ENCODE results near the gene GNB1L.

The GNB1L gene

DNA sequence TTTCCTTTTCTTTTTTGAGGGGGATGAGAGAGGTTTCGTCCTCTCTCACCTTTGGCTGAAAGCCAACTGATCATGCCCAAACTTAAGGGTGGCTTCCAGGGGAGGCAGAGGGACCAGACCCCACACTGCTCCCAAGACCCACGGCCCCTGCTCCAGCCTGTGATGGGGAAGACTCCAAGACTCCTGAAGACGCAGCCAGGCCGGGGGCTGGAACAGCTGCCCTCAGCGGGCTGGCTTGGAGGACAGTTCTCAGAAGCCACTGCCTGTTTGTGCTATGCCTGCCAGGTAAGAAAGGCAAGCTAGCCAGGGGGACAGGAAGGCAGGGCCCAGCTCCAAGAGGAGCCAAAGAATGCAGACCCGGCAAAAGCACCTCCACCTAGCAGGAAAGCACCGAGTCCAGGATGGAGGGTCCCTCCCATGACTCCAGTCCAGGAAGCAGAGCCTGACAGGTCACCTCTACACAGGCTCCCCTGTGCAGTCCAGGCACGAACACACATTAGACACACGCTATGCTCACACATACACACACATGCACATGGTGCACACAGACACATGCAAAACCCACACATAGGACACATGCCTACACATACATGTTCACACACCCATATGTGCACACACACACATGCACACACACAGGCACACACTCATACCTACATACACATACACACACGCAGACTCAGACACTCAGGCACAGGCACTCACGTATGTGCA, 31.3 kb downstream of the GNB1L start:
- DNase-seq (ENCODE audit: low spot score) = no peak

DNA sequence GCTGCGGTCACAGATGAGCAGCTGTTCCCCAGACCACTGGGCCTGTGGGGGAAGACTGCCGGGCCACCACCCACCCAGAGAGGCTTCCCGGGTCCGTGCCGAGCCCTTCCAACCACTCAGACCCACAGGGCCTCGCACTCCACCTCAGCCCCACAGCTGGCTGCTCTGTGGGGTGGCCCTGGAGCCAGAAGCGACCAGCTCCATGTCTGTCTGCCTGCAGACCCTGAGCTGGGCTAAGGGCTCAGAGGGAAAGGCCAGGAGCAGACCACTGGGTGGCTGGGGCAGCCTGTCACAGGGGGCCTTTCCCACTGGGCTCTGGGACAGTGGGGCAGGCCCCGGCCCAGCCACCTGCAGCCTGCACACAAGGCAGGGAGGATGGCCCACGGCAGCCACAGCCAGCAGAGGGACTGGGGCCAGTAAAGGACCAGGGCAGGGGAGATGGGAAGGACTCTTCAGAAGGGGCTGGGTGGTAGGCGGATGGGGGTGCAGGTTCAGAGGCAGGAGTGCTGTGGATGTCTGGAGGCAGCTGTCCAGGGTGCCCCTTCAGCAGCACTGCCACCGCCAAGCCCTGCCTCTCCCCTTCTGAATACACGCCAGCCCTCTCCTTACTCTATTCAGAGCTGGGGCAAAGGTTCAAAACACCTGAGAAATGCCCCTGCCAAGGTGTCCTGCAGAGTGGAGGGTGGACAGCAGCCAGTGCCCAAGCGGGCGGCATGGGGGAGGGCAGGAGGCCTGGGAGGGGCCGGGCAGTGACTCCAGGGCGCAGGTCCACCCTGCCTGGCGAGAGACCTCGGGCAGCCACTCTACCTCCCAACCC, 32.2 kb downstream of the GNB1L start:
- no peak for DNase-seq (ENCODE audit: low spot score)

- no peak for DNase-seq (ENCODE audit: low spot score)
Observed at GRCh38 chr22:19821523-19822300, 33.0 kb downstream of the GNB1L start.

DNA sequence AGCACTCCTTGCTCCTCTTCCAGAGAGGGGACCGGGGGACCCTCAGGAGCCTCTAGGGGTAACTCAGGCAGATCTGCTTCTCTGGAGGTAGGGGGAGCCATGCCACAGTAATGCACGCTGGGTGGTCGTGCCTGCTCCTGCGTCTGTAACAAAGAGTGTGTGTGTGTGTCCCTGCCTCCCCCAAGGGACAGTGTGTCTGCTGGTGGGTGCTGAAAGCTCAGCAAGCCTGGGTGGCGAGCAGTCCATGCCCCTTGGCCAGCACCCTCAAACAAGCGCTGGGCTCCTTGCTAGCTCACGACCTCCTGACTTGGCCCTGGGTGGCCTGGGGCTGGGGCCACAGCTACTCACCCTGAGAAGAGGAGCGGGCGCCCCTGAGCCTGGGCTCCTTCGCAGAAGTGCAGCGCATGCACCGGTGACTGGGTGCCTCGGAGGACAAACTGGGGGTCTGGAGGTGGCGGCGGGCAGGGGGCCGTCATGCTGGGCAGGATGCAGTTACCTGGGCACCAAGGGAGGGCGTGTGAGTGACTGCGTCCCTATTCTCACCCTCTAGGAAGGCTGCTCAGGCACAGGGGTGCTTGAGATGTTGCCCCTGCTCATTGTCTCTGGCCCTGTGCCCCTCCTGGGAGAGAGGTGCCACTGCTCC, 33.7 kb downstream of the GNB1L start:
- DNase-seq (ENCODE audit: low spot score) = no peak

DNA sequence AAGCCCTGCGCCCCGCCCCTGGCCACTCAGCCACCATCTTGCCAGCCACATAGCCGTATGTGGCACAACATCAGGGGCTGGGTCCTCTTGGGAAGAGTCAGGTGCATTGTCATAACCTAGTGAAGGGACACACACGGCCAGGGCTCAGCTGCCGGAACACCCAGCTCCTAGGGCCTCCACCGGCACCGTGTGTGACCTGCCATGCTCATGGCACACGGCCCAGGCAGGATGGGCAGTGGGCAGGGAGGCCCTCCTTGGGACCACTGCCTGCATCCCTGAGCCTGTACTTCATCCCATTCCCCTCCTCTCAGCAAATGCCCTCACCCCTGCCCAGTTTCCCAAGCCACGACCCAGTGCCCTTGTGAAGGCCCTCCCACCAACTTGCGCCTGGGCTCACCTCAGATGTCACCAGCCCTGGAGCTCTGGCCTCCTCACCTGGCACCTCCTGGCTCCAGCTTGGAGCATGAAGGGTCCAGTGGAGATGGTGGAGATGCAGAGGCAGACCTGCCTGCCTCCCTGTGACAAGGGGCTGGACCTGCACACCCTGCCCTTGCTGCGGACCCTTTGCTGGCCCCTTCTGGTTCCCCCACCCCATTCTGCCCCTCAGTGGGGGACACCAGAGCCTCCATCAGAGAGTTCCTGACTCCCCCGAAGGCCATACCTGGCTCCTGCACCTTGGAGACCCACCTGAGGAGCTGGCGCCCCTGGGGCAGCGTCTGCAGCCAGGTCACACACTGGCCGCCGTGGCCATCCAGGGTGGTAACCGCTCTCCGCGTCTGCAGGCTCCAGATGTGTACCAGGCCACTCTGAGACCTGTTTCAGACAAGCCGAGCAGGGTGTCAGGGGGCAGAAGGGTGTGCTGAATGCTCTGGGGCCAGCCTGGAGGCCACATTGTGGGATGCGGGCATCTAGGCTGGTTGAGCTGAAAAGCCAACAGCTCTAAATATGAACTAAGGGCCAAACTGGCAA, 34.5 kb downstream of the GNB1L start:
- DNase-seq (ENCODE audit: low spot score) = no peak

DNA sequence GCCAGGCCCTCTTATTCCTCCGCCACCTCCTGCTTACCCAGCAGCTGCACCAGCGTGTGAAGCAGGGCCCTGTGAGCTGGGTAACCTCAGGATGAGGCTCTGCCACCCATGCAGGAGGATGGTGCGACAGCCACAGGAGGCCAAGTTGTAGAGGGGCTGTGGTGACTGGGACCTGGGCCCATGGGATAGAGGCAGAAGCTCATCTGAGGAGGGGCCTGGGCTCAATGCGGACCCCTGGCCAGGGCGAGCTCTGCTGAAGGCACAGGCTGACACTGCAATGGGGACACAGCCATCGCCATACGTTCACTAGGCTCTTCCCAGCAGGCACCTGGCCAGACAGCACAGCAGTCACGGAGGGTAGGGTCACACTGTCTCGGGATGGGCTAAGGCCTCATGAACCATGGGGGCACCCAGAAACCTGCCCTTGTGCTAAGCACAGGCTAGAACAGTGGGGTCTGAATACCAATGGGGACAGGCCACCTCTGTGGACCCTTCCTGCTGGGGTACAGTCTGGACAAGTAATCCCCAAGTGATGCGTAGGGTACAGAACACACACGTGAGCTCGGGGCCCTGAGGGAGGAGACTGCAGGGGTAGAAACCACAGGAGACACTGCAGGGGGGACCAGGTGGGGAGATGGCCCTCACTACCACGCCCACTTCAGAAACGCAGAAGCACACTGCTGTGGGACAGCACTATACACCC, 35.3 kb downstream of the GNB1L start:
- DNase-seq (ENCODE audit: low spot score) = no peak

- no peak for DNase-seq (ENCODE audit: low spot score)
Observed at GRCh38 chr22:19818324-19819207, 36.1 kb downstream of the GNB1L start.

DNA sequence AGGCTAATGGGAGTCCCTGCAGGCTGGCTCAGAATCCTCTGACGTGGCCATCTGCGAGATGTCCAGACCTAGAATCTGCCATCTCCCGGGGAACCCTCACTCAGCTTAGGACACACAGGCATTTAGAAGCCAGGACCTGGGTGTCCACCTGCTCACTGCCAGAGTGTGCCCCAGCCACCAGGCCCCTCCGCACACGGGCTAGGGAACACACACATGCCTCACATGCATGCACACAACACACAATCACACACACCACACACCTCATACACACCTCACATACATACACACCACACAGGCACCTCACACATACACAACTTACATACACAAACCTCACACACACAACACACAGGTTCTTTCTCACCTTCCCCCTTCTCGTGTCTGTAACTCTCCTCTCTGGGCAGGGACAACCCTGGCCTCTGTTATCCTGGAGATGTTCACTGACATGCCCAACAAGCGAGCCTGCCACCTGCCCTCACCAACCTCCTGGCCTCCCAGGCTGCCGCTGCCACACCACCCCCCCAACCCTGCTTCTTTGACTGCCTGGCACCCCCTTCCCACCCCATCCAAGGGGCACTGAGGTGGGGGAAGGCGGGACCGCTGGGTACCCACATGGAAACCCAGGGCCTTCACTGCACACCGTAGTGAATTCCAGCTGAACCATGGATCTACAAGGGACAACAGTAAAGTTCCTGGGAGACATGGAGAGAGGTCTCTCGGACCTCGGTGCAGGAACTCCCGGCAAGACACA, 38.1 kb downstream of the GNB1L start:
- DNase-seq (ENCODE audit: low spot score) = no peak

GRCh38 chr22:19815823-19816290, 38.8 kb downstream of the GNB1L start:
- DNase-seq (ENCODE audit: low spot score) = no peak

DNA sequence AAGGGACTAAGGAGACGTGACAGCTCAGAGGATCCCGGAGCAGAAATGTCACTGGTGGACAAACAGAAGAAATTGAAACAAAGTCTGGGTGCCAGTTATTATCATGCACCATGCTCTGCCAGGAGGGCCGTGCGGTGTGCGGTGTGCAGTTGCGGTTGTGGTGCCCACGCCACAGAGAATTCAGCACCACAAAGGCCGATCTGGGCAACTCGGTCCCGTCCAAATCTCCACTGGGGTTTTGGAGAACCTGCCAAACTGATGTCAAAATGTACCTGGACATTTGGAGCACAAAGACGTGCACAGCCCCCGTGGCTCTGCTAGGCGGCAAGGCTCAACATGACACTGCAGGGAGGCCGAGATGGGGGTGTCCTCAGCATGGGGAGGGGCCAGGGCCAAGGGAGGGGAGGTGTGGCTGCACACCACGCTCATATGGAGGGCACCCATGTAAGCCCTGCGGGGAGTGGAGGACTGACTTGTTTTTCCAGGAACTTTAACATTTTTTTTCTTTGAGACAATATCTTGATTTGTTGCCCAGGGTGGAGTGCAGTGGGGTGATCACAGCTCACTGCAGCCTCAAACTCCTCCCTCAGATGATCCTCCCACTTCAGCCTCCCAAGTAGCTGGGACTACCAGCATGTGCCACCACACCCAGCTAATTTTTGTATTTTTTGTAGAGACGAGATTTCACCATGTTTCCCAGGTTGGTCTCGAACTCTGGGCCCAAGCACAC, 39.4 kb downstream of the GNB1L start:
- no peak for DNase-seq (ENCODE audit: low spot score)

DNA sequence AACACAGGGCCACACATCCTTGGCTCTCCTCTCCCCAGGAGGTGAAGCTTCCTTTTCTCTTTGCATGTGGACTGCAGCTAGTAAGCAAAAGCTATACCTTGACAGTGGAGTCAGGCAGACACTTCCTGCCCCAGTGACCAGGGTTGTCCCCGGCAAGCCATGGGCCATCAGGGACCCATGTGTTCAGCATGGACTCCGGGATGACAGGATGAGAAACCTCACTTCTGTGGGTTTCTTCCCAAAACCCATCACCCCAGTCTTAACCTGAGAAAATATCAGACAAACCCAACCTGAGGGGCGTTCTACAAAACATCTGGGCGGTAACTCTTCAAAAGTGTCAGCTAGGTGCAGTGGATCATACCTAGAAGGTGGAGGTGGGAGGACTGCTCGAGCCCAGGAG, 40.2 kb downstream of the GNB1L start:
- DNase-seq (ENCODE audit: low spot score) = no peak

- no peak for DNase-seq (ENCODE audit: low spot score)
Observed at GRCh38 chr22:19812910-19813309, 41.8 kb downstream of the GNB1L start.

DNA sequence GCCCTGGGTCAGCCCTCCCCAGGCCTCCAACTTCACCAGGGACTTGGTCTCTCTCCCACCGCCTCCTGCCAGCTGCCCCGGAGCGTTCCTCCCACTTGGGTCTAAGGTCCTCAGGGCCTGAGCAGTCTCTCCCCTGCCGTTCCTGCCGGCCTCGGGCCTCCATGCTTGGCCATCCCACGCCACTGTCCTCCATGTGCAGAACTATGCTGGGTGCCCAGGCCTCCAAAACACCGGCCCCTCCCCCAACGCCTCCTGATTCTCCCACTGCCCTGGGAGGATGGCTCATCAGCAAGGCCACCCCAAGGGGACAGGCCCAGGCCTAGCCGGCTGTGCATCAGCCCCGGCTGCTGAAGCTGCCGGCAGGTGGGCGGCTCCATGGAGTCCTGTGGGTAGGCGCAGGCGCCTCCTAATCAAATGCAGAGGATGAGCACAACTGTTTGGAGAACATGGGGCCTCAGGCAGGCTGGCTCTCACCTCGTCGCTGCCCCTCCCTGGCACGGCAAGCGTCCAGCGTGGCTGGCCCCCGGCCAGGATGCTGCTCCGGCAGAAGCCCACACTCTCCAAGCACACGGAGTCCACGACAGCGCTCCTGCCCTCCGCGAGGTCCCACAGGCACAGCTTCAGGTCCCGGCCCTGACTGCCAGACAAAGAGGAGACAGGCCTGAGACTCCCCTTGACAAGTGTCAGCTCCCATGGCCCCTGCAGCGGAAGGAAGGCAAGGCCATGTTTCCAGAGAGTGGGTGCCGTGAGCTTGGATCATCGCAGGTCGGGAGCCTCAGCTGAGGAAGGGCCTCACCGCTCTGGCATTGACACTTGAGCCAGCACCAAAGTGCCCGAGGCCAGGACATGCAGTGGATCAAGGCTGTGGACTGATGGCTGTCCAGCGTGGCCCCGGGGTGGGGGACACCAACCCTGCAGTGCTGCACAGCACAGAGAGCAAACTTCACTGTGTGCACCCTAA, 42.6 kb downstream of the GNB1L start:
- DNase-seq (ENCODE audit: low spot score) = no peak

DNA sequence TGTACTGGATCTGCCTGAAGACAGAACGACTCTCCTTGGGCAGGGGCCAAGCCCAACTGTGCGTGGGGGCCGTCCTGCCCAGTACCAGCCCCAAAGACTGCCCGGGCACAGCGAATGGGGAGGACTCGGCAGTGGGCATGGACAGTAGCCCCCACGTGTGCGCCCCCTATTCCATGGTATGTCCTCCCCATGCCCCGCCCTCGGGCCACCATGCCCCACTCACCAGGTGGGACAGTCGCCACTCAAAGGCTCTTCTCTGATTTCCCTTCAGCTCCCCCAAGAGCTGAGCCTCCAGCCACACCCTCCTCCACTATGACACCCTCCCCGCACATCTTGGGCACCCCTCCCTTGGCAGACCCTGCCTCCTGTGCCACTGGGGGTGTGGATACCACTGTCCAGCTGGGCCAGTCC, 43.5 kb downstream of the GNB1L start:
- DNase-seq (ENCODE audit: low spot score) = no peak

DNA sequence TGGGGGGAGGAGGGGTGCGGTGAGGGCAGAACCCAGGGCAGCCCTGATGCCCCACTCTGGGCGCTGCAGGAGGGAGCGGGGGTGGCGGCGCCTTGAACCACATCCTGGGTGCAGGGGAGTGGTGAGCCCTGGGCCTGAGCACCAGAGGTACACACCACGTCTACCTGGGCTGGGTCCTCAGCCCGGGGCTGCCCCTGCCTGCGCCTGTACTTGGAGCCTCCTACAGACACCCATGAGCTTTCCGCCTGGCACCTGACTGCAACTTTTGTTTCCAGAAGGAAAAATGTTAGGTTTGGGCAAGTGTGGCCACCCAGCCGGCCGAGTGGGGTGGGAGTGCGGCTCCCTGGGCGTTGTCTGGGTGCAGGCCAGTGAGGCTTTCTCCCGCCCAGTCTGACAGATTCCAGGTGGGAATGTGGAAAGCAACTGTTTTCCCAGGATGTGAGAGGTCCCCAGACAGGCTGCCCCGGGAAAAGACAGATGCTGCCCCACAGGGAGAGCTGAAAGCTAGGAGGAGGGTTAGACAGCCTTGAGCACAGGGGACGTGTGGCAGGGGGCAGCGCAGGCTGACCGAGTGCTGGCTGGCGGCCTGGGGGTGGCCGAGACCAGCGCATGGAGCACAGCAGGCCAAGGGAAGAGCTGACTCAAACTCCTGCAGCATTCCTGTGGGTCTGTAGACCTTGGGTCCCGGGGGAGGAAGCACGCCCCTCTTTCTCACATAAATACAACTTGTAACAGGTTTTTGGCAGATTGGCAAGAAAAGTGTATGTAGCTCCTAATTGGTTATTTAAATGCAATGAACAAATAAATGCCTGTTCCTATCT, 44.1 kb downstream of the GNB1L start:
- no peak for DNase-seq (ENCODE audit: low spot score)

- no peak for DNase-seq (ENCODE audit: low spot score)
Observed at GRCh38 chr22:19809741-19810140, 44.9 kb downstream of the GNB1L start.

Data from HuH-7.5 (cell line).